ENCODE results near the gene UTP25.

- TF ChIP-seq CTCF (optimal IDR thresholded peaks at IDR 0.05 in 1 of 3, IDR thresholded peaks at IDR 0.05 in 1 of 3, conservative IDR thresholded peaks at IDR 0.05 in 1 of 3; ENCODE audit: extremely low read depth in 1 of 3, insufficient read depth in 2 of 3, low read length in 3 of 3) (no peak), EZH2 (IDR thresholded peaks at IDR 0.05; ENCODE audit: low read length) (no peak)
Measured at GRCh38 chr1:209786146-209786545, 41.6 kb upstream of the UTP25 start.
